AG04450 (cell line): ENCODE measurements around the gene COX17. TPM values are rescaled to one million over a fixed set of nuclear protein-coding genes. Genes with fewer than 3 reads are reported as not detected.
A peak's percentile ranks its signal among the peaks of the same experiment; 100 is the strongest.

Experiments
- CTCF ChIA-PET: fragments of 300-600, 350-600 bp; formaldehyde crosslinking; extraction: SDS; loops from one replicate; lab custom pipeline; 2022; ENCODE audit warnings: antibody characterized with exemption, inconsistent platforms; lab: Charles Lee
- POLR2A ChIA-PET: fragments of 350-600 bp; formaldehyde crosslinking; extraction: SDS; loops from one replicate; lab custom pipeline; 2021; ENCODE audit warnings: antibody characterized with exemption, inconsistent platforms; lab: Yijun Ruan, JAX
- DNase-seq: peaks from one replicate; pipeline ENCODE4 v3.0.0-alpha.2; 2011; ENCODE audit warnings: low read depth, low spot score
- H3K27ac ChIP-seq: one replicate; pipeline ENCODE4 v1.5.1; 2012; ENCODE audit warnings: low read depth, low read length, control low read depth
- H3K27me3 ChIP-seq: one replicate; pipeline ENCODE4 v1.6.0; 2012; ENCODE audit warnings: low read length; ENCODE audit not compliant: control insufficient read depth, insufficient read depth
- H3K4me3 ChIP-seq: 2 replicates; pipeline ENCODE4 v1.5.1; 2011; ENCODE audit warnings: mild to moderate bottlenecking, low read depth, low read length, control low read depth
- H3K9me3 ChIP-seq: 2 replicates; pipeline ENCODE4 v1.5.1; 2012; ENCODE audit warnings: low read length; ENCODE audit not compliant: control insufficient read depth, insufficient read depth
- CTCF ChIP-seq: IDR thresholded peaks from 2 replicates; pipeline ENCODE4 v1.5.1; 2011; ENCODE audit warnings: low read depth, low read length, control low read depth, inconsistent platforms
- polyA plus RNA-seq: library from polyadenylated mRNA; depleted of rRNA; stranded (reverse); fragments of >200 nt; gene quantifications from 2 replicates; pipeline ENCODE4 v1.2.3, GENCODE V29; 2011

The COX17 gene
- polyA plus RNA-seq, 1 experiment, result 19.2 TPM

- H3K27ac ChIP-seq, result no peak overlapping the region
- TF ChIP-seq CTCF, result no peak
- no peaks in the 10 kb centered on the region; the same call in 1 of the 2 replicates for H3K9me3 ChIP-seq
- no peak for DNase-seq
- CTCF ChIA-PET, result no interaction called here
- H3K4me3 ChIP-seq, result no peak overlapping the region
- POLR2A ChIA-PET, result no interaction called here
- H3K27me3 ChIP-seq, result peaks cover 11% of the 10 kb centered on the region
Observed at GRCh38 chr3:119700269-119700919, 23.2 kb upstream of the COX17 start.

- no peak for TF ChIP-seq CTCF
- no peak for DNase-seq
- H3K27ac ChIP-seq, result no peak overlapping the region
- POLR2A ChIA-PET, result no interaction called here
- H3K9me3 ChIP-seq, result no peaks in the 10 kb centered on the region; the same call in 1 of the 2 replicates
- H3K4me3 ChIP-seq, result no peak overlapping the region
- no peaks in the 10 kb centered on the region for H3K27me3 ChIP-seq
- CTCF ChIA-PET, result interaction anchor here (0.8 kb wide), 1 partner anchor 813 kb away, joined by 4 read pairs; no protein-coding TSS in a partner anchor
Observed at GRCh38 chr3:119697394-119697793, 20.2 kb upstream of the COX17 start.

GRCh38 chr3:119695480-119695879 lies 18.3 kb upstream of the COX17 start:
- DNase-seq, result no peak
- POLR2A ChIA-PET, result no interaction called here

GRCh38 chr3:119690043-119690656 lies 12.9 kb upstream of the COX17 start:
- H3K9me3 ChIP-seq, result no peaks in the 10 kb centered on the region
- no peak overlapping the region for H3K27ac ChIP-seq
- ChIA-PET CTCF (interaction anchor here (0.6 to 2.3 kb wide), 8 partner anchors 10 to 977 kb away, joined by 3 to 21 read pairs (median 4); partner anchors contain the start of gene COX17), POLR2A (no interaction called here)
- TF ChIP-seq CTCF, result peak; percentile 58
- no peak overlapping the region for H3K4me3 ChIP-seq
- DNase-seq, result no peak
- H3K27me3 ChIP-seq, result peaks cover 9% of the 10 kb centered on the region

More at GRCh38 chr3:119695480-119695879, 18.3 kb upstream of the COX17 start:
- peaks cover 3% of the 10 kb centered on the region for H3K27me3 ChIP-seq
- no peak overlapping the region for H3K27ac ChIP-seq
- no peaks in the 10 kb centered on the region for H3K9me3 ChIP-seq
- no peak for TF ChIP-seq CTCF
- CTCF ChIA-PET, result interaction anchor here (1.0 kb wide), 1 partner anchor 14 kb away, joined by 3 read pairs; no protein-coding TSS in a partner anchor
- no peak overlapping the region for H3K4me3 ChIP-seq

GRCh38 chr3:119683421-119683820 lies 6.2 kb upstream of the COX17 start:
- peaks cover 11% of the 10 kb centered on the region for H3K27me3 ChIP-seq
- no peak overlapping the region for H3K4me3 ChIP-seq
- H3K9me3 ChIP-seq, result no peaks in the 10 kb centered on the region
- DNase-seq, result no peak
- no peak for TF ChIP-seq CTCF
- ChIA-PET POLR2A (no interaction called here), CTCF (no interaction called here)
- no peak overlapping the region for H3K27ac ChIP-seq
